HepG2 (cell line): ENCODE data around the gene TRAPPC4. TPM values are rescaled to one million over a fixed set of nuclear protein-coding genes. Genes with fewer than 3 reads are reported as not detected.

ENCODE experiments used
- ARID4A ChIP-seq: sonication (generic); formaldehyde crosslinking; IDR thresholded peaks from 2 replicates; pipeline ENCODE4 v1.5.0; 2020; ENCODE audit warnings: mild to moderate bottlenecking, missing genetic modification reagents, borderline replicate concordance
- CSRNP1 ChIP-seq: sonication (generic); formaldehyde crosslinking; IDR thresholded peaks from 2 replicates; pipeline ENCODE4 v1.8.1; 2023; ENCODE audit warnings: mild to moderate bottlenecking, missing genetic modification reagents
- HDAC1 ChIP-seq: sonication (generic); formaldehyde crosslinking; IDR thresholded peaks from 2 replicates; pipeline ENCODE4 v1.5.1; 2020; ENCODE audit warnings: mild to moderate bottlenecking, missing genetic modification reagents
- HNF4A ChIP-seq: sonication (generic); formaldehyde crosslinking; IDR thresholded peaks from 2 replicates; pipeline ENCODE4 v1.4.0; 2020; ENCODE audit warnings: missing genetic modification reagents
- IKZF5 ChIP-seq: IDR thresholded peaks from 2 replicates; pipeline ENCODE4 v1.6.1; 2018; ENCODE audit warnings: missing genetic modification reagents, mild to moderate bottlenecking, missing compliant biosample characterization
- NR2F1 ChIP-seq, 2 experiments: fragments of 450-650 bp in 1 of 2; formaldehyde crosslinking in 1 of 2; IDR thresholded peaks; 2 replicates each; pipeline versions ENCODE4 v1.5.0 to v1.6.1; 2016 to 2020; ENCODE audit warnings: mild to moderate bottlenecking in 1 of 2, missing compliant biosample characterization in 1 of 2, missing genetic modification reagents in 1 of 2, moderate library complexity in 1 of 2
- PHF21A ChIP-seq: sonication (generic); formaldehyde crosslinking; IDR thresholded peaks from 2 replicates; pipeline ENCODE4 v1.5.0; 2020; ENCODE audit warnings: mild to moderate bottlenecking, missing genetic modification reagents
- TAF1 ChIP-seq: sonication (generic); formaldehyde crosslinking; IDR thresholded peaks from 2 replicates; pipeline ENCODE4 v1.4.0; 2020; ENCODE audit warnings: missing genetic modification reagents
- UBTF ChIP-seq: sonication (generic); formaldehyde crosslinking; IDR thresholded peaks from 2 replicates; pipeline ENCODE4 v1.4.0; 2020; ENCODE audit warnings: mild to moderate bottlenecking, missing genetic modification reagents
- ZNF574 ChIP-seq: sonication (generic); formaldehyde crosslinking; IDR thresholded peaks from 2 replicates; pipeline ENCODE4 v1.4.0; 2020; ENCODE audit warnings: missing genetic modification reagents
- ZSCAN25 ChIP-seq: sonication (generic); formaldehyde crosslinking; IDR thresholded peaks from 2 replicates; pipeline ENCODE4 v1.8.0; 2022; ENCODE audit warnings: mild to moderate bottlenecking, missing genetic modification reagents
- ZSCAN9 ChIP-seq: IDR thresholded peaks from 2 replicates; pipeline ENCODE4 v1.6.1; 2016; ENCODE audit warnings: borderline replicate concordance
- polyA plus RNA-seq, 8 experiments: library from polyadenylated mRNA; depleted of rRNA in 3 of 8; stranded (reverse) in 7 of 8; unstranded in 1 of 8; fragments of >200 nt; fragmentation: Illumina TruSeq in 4 of 8; extraction: Trizol in 4 of 8; gene quantifications; 2 replicates each; pipeline versions ENCODE4 v1.2.1 to v1.2.3, GENCODE V29; 2011 to 2016; ENCODE audit warnings: low read depth in 4 of 8, missing spikeins in 1 of 8, mixed read lengths in 1 of 8; ENCODE audit not compliant: insufficient read depth in 1 of 8
- total RNA-seq, 5 experiments: library from RNA; depleted of rRNA; stranded (reverse); fragments of >200 nt; fragmentation: Illumina TruSeq; extraction: Trizol; gene quantifications; 2 replicates each; pipeline ENCODE4 v1.2.3, GENCODE V29; 2016; ENCODE audit warnings: low read depth in 1 of 5

The TRAPPC4 gene
- total and polyA plus RNA-seq, 2 of the 13 experiments (the other 11 are each of a cell fraction or from before 2014, with no cell fraction given): 97.4 to 140 TPM

- TF ChIP-seq UBTF (CRISPR knock-in tag) (peak; percentile 33; the same call in 1 of the 2 replicates), HNF4A (CRISPR knock-in tag) (peak; percentile 89), ARID4A (CRISPR knock-in tag) (peak; percentile 58; the same call in 1 of the 2 replicates), ZSCAN25 (CRISPR knock-in tag) (peak; percentile 54), IKZF5 (CRISPR knock-in tag) (0 out of 2 replicates have a peak, but pooled peaks have one; percentile 36), PHF21A (peak; percentile 76), HDAC1 (CRISPR knock-in tag) (peak; percentile 36; the same call in 1 of the 2 replicates), TAF1 (CRISPR knock-in tag) (peak; percentile 25; the same call in 1 of the 2 replicates), CSRNP1 (no peak), ZSCAN9 (0 out of 2 replicates have a peak, but pooled peaks have one; percentile 37), NR2F1 (CRISPR knock-in tag; IDR thresholded peaks at IDR 0.05) (peak; percentile 61 to 69), ZNF574 (CRISPR knock-in tag) (peak; percentile 40; the same call in 1 of the 2 replicates)
Measured at GRCh38 chr11:119024430-119025098, 6.0 kb downstream of the TRAPPC4 start (continued).
